GM21825 (cell line): ENCODE data around the gene C16orf46.

ENCODE experiments used
- ATAC-seq: cut with Tn5 transposase; IDR thresholded peaks from one replicate; pipeline ENCODE4 v1.9.1; 2021; ENCODE audit warnings: mild to moderate bottlenecking, moderate library complexity; ENCODE audit not compliant: unreplicated experiment

Gene C16orf46

DNA sequence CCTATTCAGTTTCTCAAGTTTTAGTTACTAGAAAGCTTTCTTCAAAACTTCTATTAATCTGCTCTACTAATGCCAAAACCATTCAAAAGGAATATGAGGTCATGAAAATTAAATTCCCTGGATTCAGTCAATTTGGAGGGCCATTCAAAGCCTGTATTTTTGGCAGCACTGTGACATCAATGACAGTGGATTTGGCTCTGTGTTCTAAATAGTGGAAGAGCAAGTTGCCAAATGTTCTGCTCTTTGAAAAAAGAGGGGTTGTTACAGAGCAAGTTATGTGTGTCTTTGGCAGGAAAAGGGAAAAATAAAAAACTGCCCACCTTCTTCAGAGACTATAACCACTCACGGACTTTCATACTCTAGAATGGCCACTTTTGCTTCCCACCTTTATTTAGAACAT, 3.2 kb upstream of the C16orf46 start:
- ATAC-seq = no peak

DNA sequence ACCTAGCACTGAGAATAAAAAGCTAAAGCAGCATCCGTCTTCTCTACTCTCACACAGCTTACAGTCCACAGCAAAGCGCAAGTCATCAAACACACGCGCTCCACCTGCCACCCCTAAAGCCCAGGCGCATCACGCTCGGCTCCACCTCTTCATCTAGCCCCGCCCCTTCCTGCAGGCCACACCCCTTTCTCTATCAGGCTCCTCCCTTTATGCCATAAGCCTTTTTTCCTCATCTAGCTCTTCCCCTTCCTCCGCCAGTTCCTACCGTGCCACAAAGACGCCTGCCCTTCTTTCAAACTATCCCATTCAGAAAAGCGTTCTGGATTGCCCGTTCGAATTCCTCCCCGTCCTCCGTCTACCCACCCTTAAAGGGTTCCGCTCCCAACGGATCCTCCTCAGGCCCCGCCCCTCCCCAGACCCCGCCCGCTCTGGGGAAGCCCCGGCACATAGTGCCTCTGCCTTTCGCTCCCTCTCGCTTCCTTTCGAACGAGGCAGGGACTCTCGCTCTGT, 417 bp downstream of the C16orf46 start:
- ATAC-seq = peak; percentile 75

DNA sequence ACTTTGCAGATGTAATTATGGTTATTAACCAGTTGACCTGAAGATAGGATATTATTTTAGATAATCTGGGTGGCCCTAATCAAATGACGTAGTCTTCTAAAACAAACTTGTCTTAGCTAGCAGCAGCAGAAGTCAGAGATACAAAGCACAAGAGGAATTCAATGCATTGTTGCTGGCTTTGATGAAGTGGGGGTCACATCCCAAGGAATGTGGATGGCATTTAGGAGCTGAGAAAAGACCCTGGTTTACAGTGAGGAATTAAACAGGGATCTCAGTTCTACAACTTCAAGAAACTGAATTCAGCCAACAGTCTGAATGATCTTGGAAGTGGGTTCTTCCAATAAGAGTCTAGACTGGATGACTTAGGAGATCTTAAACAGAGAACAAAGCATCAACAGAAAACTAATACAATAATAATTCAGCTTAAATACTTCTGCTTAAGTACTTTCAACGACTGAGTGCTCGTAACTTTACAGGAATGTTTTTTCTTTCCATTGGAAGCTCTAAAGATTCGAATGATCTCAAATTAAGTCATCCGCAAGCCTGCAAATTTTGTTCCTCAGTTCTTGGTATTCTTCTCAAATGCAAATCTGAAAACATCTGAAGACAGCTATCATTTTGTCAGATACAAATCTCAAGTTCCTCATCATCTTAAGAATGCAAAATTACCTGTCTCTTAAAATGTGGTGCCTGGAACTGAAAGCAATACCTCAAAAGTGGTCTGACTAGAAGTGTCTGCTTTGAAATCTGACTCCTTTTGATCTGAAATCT, 3.3 kb downstream of the C16orf46 start:
- ATAC-seq = no peak

DNA sequence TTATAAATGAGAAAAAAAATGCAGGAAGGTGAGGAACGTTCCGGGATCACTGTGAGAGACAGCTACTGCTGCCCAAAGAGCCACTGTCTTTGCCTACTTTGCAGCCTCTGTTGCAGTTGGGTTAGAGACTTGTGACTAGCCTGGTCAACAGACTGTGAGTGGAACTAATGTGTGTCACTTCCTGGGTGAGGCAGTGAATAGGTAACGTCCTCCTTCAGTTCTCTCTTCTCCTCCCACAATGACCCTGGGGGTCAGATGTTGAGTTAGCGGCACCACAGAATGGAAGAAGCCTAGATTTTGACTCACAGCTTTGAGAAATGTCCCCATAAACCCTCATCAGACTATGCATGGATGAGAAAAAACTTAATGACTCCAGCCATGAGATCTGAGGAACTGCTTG, 5.2 kb downstream of the C16orf46 start:
- no peak for ATAC-seq

DNA sequence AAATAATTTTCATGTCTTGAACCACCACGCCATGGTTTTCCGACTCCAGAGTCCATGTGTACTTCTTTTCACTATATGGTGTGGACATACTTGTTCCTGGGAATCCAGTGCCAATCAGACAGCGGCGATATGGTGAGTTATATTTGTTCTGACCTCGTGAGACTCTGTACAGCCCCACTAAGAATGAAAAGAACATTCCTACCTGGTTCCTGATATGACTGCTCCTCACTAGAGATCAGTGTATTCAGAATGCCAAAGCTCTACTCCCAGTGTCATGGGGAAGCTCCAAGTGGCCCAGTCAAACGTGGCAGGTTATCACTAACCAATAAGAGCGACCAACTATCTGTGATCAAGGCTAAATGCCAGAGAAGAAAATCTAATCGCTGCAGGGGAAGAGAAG, 6.1 kb downstream of the C16orf46 start:
- no peak for ATAC-seq

DNA sequence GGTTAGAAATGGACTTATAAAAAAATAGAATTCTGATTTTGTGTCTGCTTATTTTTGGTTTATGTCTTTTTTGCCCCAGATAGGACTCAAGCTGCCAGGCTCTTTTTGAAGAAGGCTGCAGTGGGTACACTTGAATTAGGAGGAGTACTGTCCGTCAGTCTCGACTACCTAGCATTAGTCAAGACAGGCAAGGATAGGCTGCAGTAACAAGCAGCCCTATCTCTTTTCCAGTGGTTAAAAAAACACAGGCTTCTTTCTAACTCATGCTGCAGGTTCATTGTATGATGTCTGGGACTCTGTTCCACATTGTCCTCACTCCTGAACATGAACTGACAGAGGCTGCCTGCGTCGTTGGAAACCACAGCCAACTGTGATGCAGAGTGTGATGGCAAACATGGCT, 8.0 kb downstream of the C16orf46 start:
- ATAC-seq = no peak

DNA sequence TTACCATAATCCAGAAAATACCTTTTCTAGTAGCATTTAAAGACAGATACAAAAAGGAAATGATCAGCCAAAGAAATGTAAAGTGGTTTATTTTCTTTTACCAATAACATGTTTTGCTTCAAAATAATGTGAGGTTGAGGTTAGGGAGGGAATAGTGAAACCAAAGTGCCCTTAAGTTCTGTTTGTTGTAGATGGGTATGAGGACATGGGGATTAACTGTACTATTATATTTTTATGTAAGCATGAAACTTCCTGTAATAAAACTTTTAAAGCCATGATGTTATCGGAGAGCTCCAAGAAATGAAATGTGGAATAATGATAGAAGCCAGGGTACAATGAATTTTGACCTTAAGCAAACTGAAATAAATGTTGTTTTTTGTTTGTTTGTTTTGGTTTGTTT, 9.9 kb downstream of the C16orf46 start:
- ATAC-seq = no peak

DNA sequence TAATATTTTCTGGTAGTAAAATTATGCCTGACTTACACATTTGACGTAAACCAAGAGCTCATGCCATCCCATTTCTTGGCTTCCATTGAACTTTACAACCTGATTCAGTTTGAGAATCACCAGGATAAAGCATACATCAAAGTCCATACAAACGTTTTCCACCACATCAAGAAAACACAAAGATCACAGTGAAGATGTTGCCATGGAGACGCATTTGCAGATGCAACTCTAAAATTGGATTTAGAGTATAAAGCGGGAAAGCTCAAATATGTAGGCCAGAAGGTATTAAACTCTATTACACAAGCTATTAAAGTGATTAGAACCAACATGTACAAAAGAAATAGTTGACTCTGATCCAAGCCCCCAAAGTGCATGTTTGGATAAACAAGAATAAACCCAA, 10.4 kb downstream of the C16orf46 start:
- no peak for ATAC-seq

DNA sequence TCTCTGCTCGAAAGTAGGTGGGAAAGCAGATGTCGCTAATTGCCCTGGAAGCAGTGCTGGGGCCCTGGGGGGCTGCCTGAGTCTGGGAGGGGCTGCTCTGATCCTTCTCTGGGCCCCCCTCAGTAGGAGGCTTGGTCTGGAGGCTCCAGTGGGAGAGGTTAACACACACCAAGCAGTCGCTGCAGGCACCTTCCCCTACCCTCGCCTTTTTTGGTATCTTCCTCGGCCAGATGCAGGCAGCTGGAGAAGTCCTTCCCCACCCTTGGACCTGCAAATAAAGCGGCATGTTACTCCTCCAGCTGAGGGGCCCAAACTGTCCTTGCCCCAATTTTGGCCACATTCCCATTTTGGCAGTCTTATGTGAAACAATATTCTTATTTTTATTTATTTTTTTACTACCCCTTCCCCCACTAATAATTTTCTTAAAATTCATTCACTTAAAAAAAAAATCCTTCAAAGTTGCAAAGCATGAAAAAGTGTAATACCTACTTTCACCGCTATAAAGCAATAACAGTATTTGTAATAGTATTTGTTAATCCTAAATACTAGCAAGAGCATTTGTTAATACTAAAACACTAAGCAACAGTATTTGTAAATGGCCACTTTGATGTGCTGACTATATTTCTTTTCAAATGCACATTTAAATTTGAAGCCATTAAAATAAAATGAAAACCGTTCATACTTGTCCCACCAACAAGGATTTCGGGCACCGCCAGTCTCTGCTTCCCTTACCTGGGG, 15.0 kb downstream of the C16orf46 start:
- no peak for ATAC-seq

DNA sequence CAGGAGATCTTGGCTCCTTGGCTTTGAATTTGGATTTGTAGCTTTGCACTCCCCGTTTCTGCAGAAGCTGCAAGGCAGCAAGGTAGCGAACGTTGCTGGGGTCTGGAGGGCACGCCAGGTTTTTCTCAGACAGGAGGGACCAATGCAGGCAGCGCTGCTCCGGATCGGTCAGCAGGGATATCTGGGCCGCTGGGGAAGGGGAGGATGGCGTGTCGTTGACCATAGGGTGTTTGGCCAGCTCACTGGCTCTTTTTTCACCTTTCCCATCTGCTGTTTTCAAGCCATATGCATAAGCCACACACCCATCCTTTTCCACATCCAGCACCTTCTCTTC, 15.8 kb downstream of the C16orf46 start:
- no peak for ATAC-seq

DNA sequence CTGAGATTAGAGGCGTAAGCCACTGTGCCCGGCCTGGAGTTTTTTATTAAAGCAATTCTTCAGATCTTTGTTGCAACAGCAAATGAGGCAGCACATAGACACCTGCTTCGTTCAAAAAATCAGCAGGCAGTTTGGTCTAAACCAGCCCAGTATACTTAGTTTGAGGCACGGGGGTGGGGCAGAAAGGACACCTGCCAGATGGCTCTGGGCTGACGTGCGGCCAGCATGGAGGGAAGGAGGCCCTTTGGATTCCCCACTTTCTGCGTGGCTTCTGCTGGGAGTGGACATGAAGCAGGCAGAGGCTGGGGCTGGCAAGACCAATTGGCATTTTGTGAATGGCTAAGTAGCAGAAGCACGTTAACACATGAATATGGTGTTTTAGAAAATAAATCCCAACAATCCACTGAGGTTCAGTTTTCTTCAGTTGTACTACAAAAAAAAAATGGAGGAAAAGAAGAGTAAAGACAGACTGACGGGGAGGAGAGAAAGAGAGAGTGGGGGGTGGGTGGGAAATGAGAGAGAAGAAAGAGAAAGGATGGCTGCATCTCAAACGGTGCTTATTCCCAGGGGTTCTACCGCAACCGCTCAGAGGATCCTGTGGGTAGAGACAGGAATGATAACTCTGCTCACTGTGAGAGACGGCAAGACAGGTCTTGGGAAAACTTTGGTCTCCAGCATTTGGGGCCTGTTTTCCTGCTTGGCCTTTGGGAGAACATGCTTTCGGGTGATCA, 16.3 kb downstream of the C16orf46 start:
- ATAC-seq = no peak

DNA sequence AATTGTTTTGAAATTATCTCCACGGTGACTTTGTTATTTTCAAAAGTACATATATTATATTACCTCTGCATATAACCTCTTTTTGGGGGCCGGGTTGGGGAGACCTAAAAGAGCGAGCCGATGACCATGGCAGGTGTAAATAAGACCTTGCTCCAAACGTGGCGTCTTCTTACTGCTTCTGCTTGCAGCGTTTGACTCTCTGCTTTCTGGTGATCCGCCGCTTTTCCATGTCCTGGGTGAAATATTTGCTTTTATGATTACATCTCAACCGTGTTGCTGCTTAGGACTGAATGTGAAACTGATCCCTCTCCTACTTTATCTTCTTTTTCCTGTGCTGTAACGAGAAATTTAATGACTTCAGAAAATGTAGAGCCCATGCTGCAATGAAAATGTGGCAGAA, 23.3 kb downstream of the C16orf46 start:
- ATAC-seq = no peak

DNA sequence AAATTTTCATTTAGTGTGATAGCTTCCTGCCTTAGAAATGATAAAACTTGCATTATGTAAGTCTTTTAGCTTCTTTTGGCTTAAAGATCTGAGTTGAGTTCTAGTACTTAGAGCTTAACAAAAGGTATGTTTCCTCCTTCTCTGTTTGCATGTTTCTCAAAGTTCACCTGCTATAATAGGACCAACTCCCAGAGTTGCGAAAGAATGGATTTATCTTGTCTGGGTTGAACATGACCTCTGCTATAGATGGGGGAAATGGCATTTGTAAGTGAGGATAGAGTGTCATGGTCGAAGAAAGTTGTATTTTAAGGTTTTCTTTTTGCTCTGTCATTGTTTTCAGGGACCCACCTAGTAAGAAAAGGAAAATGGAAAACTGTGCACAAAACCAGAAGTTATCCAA, 34.2 kb downstream of the C16orf46 start:
- no peak for ATAC-seq

DNA sequence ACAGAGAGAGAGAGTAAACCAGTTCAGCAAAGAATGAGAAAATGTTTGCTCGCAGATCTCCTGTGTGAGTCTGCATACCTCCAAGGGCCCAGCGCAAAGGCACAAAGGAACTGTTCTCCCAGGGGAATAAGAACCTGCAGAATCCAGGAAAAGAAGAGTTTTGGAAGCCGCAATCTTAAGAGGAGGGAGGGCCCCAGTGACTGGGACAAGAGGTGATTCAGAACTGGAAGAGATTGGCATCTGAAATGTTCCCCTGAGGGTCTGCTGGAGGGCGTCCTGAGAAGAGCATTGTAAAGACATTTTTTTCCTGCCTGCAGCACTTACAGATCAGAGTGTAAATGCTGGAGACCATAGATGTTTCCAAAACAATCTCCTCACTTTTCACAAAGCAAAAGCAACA, 35.3 kb downstream of the C16orf46 start:
- ATAC-seq = no peak

DNA sequence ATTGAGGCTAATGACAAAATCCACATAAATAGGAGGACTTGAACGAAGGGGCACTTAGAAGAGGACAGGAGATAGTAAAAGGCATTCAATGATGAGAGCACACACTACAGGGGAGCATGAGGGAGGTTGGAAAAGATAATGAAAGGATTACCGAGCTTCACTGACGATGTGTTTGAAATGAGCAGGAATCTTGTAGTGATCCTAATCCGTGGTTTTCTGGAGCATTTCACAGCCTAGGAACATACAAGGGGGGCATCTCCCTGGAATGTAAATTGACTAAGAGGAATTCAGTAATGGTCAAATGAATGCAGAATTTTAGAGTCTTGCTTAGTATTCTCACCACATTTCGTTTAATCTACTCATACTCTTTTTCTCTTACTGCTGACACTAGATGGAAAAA, 36.2 kb downstream of the C16orf46 start:
- no peak for ATAC-seq

DNA sequence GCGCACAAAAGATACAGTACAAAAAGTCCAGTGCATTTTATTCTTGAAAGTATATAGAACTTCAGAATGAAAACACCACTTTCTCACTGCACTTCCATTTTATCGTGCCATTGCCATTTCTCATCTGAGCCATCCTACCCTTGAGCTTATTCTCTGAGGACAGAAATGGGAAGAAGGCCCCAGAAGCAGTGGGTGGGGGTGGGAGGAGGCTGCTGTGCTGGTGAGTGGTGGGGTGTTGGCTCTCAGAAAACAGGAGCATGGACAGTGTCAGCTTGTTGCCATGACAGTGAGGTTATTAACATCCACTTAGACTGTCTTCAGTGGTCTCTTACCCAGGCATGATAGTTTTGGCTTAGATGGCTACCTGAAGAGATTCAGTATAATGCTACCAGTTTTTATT, 36.9 kb downstream of the C16orf46 start:
- no peak for ATAC-seq

DNA sequence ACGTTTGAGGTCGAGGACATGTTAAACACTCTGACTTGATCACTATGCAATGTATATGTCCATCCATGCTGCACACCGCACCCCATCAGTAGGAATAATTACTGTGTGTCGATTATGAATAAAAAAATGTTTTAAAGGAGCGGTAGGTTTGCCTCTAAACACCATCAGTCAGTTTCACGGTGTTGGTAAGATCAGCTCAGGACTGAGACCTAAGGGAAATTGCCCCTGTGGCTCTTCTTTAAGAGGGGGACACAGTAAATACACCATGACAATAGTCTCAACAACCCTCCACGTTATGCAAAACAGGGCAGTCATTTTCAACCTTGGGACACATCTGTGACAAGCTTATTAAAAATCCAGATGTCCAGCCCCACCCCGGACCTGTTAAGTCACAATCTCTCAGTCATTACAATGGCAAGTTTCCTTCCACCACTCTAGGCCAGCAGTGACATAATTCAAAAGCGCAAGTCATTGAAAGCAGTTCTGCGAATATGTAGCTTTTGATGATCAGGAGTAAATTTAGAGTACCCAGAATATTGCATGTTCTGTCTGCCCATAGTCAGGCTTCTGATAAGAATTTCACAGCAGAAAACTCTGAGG, 40.2 kb downstream of the C16orf46 start:
- no peak for ATAC-seq

DNA sequence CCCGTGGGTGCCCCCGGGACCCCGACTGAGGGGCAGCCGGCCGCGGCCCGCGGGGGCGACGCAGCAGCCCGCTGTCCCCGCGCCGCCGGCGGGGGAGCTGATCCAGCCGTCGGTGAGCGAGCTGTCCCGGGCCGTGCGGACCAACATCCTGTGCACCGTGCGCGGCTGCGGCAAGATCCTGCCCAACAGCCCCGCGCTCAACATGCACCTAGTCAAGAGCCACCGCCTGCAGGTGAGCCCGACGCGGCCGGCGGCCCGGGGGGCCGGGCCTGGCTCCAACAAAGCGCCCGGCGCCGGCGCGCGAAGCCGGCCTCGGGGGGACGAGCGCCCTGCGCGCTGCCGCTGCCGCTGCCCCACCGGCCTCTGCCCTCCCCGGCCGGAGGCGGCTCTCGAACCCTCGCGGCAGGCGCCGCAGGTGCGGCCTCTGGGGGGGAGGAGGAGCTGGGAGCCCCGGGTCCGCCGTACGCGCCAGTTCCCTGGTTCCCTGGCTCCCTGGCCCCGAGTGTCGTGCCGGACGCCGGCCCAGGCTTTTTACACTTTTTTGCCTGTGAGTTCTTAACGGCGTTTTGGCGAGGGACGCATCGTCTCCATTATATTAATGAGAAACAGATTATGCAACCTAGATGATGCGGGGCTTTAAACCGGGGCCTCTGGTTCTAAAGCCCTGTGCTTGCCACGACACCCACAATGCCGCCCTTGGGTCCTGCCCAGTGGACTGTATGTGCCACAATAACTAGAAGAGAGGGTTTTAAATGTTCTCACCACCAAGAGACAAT, 40.9 kb downstream of the C16orf46 start:
- ATAC-seq = peak; percentile 57

DNA sequence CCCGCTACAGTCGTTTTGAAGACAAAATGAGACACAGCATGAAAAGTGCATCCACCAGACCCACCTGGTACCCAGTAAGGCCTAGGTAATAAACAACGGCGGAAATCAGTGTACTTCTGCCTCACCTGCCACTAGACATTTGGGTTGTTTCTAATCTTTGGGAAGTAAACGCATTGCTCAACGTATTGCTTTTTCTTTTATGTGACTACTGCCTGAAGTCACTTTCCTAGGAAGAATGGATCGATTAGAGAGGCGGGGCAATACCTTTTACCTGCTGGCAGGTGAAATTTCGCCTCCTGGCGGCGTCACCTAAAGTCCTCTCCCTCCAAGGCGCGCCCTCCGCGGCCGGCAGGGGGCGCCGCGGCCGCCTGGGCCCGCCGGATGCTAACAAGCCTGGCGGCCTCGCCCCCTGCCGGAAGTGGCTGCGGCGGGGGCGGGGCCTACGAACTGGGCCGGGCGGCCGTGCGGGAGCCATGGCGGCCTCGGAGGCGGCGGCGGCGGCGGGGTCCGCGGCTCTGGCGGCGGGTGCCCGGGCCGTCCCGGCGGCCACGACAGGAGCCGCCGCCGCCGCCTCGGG, 41.6 kb downstream of the C16orf46 start, which contains the start of gene ATMIN:
TSS of gene ATMIN (plus strand) at position 445 of the 577 bp plus-strand sequence. CDS start at position 474, 29 bp downstream.
- peak; percentile 93 for ATAC-seq

DNA sequence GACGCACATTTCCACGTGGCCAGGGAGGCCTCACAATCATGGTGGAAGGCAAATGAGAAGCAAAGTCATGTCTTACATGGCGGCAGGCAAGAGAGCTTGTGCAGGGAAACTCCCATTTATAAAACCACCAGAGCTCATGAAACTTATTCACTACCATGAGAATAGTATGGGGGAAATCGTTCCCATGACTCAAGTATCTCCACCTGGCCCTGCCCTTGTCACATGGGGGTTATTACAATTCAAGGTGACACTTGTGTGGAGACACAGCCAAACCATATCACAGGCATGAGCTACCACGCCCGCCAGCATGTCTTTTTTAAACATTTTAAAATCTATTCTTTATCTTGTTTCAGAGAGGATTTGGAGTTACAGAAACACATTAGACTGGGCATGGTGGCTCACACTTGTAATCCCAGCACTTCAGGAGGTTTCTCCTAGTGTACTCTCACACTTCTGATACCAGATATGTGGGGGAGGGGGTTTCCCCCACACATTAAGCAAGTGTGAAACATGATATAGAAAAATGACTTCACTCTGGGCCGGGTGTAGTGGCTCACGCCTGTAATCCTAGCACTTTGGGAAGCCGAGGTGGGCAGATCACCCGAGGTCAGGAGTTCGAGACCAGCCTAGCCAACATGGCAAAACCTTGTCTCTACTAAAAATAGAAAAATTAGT, 47.0 kb downstream of the C16orf46 start:
- ATAC-seq = no peak
